ENCODE measurements around the gene FCHO1.
A peak's percentile ranks its signal among the peaks of the same experiment; 100 is the strongest.
"Not testable (repeated sequence)": the region's sequence is repeated elsewhere in the genome, so short reads cannot be mapped to it uniquely, and the experiment has no call there.

The FCHO1 gene

DNA sequence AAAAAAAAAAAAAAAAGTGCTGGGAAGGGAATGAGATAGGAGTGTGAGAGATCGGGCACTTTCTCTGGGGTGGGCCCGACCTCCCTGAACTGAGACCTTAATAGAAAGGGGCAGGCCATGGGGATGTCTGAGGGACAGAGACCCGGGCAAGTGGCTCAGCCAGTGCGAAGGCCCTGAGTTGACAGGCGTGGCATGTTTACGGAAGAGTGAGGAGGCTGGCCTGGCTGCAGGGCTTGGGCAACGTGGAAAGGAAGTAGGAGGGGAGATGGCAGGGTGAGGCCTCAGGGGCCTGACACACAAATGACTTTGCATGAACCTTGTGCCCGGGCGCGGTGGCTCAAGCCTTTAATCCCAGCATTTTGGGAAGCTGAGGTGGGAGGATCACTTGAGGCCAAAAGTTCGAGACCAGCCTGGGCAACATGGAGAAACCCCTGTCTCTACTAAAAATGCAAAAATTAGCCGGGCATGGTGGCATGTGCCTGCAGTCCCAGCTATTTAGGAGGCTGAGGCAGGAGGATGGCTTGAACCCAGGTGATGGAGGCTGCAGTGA is 13.9 kb downstream of the FCHO1 start:
- DNase-seq: peak; percentile 75

DNA sequence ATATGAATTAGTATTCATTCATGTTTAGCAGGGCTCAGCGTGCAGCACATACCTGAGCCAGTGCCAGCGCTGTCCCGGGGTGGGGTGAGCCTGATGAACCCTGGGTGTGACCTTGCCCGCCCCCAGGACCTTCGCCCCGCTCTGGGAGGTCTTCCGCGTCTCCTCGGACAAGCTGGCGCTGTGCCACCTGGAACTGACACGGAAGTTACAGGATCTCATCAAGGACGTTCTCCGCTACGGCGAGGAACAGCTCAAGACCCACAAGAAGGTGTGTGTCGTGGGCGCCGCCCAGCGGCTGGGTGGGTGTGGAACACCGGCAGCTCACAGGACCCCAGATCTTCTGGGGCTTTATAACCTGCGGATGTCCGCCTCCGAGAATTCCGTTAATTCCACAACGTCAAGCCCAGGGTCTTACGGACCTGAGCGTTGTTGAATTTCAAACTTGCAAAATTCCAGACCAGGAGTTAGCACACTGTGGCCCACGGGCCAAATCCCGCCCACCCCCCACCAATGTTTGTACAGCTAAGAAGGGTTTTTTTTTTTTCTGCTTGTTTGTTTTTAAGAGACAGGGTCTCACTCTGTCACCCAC is 15.4 kb downstream of the FCHO1 start:
- peak; percentile 64 for DNase-seq

DNA sequence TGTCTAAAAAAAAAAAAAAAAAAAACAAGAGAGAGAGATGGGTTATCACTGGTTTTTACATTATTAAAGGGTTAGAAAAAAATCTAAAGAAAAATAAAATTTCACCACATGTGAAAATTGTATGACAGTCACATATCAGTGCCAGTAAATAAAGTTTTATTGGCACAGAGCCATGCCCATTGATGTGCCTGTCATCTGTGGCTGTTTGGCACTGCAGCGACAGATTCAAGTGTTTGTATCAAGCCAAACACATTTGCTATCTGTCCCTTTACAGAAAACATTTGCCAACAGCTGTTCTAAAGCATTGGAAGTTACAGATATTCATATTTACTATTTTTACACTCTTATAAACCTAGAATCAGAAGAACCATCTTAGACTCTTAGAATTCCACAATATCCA is 16.3 kb downstream of the FCHO1 start:
- DNase-seq: no peak

DNA sequence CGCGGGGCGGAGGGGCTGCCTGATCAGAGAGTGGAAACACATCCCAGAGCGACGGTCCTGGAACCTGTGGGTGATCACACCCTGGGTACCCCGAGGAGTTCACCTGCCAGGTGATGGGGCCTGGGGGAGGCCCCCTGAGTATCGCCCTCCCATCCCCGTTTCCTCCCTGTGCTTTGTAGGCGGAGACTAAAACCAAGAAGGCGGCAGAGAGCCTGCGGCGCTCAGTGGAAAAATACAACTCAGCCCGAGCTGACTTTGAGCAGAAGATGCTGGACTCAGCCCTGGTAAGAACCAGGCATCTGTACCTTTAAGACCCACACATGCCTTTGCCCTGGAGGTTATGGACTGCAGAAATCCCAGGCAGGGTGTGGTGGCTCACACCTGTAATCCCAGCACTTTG is 19.3 kb downstream of the FCHO1 start:
- DNase-seq: no peak

- no peak for DNase-seq
These were observed 20.9 kb downstream of the FCHO1 start for GRCh38 chr19:17772172-17772571.

DNA sequence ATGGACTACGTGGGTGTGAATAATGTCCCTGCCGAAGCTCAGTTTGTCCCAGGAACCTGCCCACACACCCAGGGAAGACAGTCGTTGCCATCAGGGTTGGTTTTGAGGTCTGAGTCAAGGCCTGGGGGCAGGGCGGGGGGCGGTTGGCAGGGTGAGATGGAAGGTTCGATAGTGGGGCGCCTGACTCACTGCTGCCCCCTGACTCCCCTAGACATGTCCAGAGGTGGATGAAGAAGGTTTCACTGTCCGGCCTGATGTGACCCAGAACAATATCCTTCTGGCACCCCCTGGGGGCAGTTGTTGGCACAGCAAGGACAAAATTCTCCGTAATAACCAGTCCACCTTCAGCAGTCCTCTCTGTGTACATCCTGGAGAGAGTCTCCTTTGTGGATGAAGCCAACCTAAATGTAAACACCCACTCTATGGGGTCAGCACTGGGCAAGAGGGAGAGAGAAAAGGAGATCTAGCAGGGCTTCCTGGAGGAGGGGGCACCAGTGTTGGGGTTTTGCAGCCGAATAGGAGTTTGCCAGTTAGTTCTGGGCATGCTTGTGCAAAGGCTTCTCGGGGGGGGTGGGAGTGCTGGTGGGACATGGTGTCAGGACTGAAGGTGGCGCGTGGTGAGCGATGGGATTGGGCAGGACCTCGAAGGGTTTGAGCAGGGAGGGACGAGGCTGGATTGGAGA is 24.1 kb downstream of the FCHO1 start:
- peak; percentile 16 for DNase-seq

DNA sequence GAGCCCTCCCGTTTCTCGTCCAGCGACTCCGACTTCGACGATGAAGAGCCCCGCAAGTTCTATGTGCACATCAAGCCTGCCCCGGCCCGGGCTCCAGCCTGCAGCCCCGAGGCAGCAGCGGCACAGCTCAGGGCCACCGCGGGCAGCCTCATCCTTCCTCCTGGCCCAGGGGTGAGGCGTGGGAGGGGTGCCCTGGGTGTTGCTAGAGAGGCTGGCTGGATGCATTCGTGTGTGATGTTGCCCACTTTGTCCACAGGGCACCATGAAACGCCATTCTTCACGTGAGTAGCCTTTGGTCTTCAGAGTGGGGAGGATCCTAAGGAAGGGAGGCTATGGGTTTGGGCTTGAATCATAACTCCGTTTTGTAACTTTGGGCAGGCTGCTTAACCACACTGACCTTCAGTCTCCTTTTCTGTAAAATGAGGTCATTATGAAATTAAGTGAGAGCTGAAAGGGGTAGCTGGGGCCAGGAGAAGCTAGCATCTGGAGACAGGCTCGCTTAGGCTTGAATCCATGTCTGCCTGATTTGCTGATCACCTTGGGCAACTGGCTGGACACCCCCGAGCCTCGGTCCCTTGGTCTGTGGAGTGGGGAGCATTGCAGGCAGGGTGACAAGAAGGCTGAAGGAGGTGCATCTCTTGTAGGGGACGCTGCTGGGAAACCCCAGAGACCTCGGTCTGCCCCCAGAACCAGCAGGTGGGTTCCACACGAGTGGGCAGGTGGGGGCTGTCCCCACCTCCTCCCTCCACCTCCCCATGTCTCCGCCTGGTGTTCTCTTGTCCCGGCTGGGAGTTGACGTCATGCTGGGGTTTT is 24.9 kb downstream of the FCHO1 start:
- DNase-seq: no peak

- DNase-seq: not testable (repeated sequence)
These were observed 26.6 kb downstream of the FCHO1 start for GRCh38 chr19:17777840-17778239.

DNA sequence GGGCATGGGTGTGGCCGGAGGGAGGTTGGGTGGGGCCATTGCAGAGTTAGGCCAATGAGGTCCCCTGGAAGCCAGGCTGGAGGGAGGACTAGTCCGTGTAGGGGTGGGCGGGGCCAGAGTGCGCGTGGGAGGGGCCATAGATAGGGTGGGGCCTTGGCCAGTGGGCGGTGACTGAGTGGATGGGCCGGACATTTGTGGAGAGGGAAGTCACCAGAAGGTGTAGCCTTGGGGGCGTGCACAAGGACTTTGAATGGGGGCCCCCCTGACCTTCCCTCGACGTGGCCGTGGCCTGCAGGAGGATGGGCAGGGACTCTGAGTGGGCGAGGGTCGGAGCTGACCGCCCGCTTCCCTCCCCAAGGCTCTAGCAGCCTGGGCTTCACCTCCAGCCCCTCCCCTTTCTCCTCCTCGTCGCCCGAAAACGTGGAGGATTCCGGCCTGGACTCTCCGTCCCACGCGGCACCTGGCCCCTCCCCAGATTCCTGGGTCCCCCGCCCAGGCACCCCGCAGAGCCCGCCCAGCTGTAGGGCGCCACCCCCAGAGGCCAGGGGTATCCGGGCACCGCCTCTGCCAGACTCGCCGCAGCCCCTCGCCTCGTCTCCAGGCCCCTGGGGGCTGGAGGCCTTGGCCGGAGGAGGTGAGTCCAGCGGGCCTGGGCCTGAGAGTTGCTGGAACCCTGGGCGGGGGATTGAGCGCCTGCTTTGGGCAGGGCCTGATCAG is 27.1 kb downstream of the FCHO1 start:
- DNase-seq: peak; percentile 12

DNA sequence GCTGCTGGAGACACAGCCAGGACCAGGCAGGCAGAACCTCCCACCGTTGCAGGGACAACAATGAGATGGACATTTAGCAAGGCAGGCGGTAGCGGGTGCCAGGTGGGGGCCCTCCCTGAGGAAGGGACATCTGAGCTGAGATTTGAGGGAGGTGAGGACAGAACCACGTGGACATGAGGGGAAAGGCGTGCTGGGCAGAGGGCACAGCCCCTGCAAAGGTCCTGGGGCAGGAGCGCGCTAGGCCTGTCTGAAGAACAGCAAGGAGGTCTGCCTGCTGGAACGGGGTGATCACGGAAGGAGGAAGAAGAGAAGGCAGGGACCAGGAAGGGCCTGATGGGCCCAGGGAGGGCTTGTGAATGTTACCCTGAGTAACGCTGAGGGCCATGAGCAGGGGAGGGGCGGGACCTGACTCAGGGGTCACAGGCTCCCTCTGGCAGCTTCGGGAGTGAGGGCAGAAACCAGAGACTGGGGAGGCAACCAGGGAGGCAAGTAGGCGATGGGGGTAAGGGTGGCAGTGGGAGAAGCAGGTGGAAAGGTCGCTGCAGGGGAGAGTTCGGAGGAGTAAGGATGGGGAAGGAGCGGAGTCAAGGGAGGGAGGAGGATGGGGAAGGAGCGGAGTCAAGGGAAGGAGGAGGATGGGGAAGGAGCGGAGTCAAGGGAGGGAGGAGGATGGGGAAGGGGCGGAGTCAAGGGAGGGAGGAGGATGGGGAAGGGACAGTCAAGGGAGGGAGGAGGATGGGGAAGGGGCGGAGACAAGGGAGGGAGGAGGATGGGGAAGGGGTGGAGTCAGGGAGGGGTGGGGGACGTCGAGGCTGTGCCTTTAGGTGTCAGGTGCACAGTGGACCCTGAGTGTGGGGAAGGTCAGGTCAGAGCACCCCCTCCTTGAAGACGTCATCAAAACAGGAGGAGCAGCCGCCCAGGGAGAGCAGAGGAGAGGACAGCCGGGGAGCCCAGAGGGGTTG is 28.0 kb downstream of the FCHO1 start:
- peak; percentile 29 for DNase-seq

- no peak for DNase-seq
These were observed 29.5 kb downstream of the FCHO1 start for GRCh38 chr19:17780781-17781180.

- not testable (repeated sequence) for DNase-seq
These were observed 32.4 kb downstream of the FCHO1 start for GRCh38 chr19:17783721-17784120.

GRCh38 chr19:17784201-17785008 is 33.1 kb downstream of the FCHO1 start:
- peak; percentile 59 for DNase-seq

- DNase-seq: no peak
These were observed 36.1 kb downstream of the FCHO1 start for GRCh38 chr19:17787274-17787913.

DNA sequence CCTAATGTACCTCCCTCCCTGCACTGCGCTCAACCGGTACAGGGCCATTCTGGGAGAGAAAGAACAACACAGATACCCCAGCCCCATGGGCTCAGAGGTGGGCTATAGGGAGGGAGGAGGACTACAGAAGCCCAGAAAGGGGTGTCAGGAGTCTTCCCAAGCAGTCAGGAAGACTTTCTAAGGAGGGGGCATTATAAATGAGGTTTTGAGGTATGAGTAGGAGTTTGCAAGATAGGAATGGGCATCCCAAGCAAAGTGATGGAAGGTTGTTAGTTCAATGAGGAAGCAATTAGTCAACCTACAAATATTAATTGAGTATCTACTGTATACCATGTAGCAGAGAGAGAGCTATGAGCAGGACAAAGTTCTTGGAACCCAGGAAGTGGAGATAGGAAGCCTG is 37.4 kb downstream of the FCHO1 start:
- DNase-seq: no peak

GRCh38 chr19:17790059-17790780 is 38.9 kb downstream of the FCHO1 start:
- DNase-seq: no peak

GRCh38 chr19:17794412-17794730 is 43.1 kb downstream of the FCHO1 start:
- DNase-seq: no peak

- no peak for DNase-seq
These were observed 43.6 kb downstream of the FCHO1 start, which contains the start of gene B3GNT3 for GRCh38 chr19:17794731-17795494. Gene B3GNT3 (plus strand): TSS chr19:17795138. CDS start chr19:17807808, 12,670 bp downstream.

DNA sequence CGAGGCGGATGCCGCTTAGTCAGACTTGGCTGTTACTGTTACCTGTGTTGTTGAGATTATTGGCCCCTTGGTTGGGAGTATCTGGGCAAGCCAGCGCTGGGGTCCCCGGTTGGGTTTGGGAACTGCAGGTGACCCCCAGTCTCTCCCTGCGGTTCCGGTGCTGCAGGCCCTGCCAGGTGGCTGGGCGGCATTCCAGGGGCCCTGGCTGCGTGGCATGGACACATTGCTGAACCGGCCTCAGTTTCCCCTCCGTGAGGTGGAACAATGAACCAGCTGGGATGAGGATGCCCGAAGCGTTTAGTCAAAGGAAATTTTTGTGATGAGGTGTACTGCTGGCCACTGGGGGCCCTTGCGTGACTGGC is 44.2 kb downstream of the FCHO1 start:
- DNase-seq: no peak

Measured in GDM1 (cell line).